ENCODE results near the gene CFAP92.

The CFAP92 gene

DNA sequence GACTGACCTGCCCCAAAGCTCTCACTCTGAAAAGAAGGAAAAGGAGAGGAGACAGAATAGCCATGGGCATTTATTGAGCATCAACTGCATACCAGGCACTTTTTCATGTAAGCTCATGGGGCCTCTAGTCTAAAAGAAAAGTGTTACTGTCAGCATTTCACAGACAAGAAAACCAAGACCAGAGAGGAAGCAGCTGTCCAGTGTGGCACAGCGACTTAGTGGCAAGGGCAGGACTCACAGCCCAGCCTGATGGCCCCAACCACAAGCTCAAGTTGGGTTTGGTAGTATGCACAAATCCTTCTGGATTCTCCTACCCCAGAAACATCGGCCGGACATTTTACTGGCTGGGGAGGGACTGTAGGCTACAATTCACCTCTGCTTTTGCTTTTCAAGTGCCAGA is 13.0 kb upstream of the CFAP92 start:
- no peaks in the 10 kb centered on the region for H3K36me3 ChIP-seq (ENCODE audit: control insufficient read depth in 2 of 2, insufficient read depth in 1 of 2, low read length in 2 of 2)
- no peak overlapping the region for H3K4me3 ChIP-seq (ENCODE audit: low read depth, low read length)
- ChIA-PET POLR2A (no interaction called here), CTCF (interaction anchor here (0.7 kb wide), 1 partner anchor 8 kb away, joined by 3 read pairs; no protein-coding TSS in a partner anchor)
- no peak overlapping the region for H3K27ac ChIP-seq (ENCODE audit: extremely low read depth, low read depth, low read length)
- no peaks in the 10 kb centered on the region for H3K9me3 ChIP-seq (ENCODE audit: control insufficient read depth, insufficient read depth, low read depth, low read length)
- H3K4me1 ChIP-seq (ENCODE audit: control insufficient read depth, insufficient read depth, low read length): no peaks in the 10 kb centered on the region
- no peak for TF ChIP-seq ZNF792 (tag by site-specific recombination; IDR thresholded peaks at IDR 0.05)

DNA sequence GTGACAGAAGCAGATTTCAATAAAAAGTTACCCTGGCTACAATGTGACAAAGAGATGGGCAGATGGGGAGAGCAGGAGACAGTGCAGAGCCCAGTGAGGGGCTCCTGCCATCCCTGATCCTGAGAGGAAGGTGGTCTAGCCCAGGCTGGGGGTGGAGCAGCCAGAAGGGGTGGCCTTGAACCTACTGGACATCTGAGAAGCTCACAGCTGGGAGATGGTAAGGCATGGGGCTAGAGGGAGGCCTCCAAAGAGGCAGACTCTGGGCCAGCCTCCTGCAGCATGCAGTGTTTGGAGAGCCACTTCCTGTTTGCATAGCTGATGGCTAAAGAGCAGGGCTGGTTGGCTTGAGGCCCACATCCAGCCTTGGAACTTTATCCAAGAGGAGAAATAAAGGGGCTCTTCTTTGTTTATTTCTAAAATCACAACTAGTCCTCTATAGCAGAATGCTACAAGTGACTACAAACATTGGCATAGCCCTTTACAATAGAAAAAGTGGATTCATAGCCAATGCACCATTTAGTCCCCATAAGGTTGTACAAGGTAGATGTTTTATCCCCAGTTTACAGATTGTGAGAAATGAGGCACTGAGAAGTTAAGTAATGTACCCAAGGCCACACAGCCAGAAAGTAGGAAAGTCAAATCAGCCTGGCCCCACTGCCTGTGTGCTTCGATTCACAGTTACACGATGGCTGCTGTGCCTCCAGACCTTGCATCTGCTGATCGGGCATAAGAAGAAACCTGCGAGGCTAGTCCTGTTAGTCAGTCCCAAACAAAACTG is 11.8 kb upstream of the CFAP92 start:
- Histone ChIP-seq H3K4me3 (ENCODE audit: low read depth, low read length) (no peak overlapping the region), H3K9me3 (ENCODE audit: control insufficient read depth, insufficient read depth, low read depth, low read length) (no peaks in the 10 kb centered on the region), H3K4me1 (ENCODE audit: control insufficient read depth, insufficient read depth, low read length) (no peaks in the 10 kb centered on the region), H3K27ac (ENCODE audit: extremely low read depth, low read depth, low read length) (no peak overlapping the region), H3K36me3 (ENCODE audit: control insufficient read depth in 2 of 2, insufficient read depth in 1 of 2, low read length in 2 of 2) (no peaks in the 10 kb centered on the region)
- ChIA-PET POLR2A (no interaction called here), CTCF (no interaction called here)
- TF ChIP-seq, protein P1, sequence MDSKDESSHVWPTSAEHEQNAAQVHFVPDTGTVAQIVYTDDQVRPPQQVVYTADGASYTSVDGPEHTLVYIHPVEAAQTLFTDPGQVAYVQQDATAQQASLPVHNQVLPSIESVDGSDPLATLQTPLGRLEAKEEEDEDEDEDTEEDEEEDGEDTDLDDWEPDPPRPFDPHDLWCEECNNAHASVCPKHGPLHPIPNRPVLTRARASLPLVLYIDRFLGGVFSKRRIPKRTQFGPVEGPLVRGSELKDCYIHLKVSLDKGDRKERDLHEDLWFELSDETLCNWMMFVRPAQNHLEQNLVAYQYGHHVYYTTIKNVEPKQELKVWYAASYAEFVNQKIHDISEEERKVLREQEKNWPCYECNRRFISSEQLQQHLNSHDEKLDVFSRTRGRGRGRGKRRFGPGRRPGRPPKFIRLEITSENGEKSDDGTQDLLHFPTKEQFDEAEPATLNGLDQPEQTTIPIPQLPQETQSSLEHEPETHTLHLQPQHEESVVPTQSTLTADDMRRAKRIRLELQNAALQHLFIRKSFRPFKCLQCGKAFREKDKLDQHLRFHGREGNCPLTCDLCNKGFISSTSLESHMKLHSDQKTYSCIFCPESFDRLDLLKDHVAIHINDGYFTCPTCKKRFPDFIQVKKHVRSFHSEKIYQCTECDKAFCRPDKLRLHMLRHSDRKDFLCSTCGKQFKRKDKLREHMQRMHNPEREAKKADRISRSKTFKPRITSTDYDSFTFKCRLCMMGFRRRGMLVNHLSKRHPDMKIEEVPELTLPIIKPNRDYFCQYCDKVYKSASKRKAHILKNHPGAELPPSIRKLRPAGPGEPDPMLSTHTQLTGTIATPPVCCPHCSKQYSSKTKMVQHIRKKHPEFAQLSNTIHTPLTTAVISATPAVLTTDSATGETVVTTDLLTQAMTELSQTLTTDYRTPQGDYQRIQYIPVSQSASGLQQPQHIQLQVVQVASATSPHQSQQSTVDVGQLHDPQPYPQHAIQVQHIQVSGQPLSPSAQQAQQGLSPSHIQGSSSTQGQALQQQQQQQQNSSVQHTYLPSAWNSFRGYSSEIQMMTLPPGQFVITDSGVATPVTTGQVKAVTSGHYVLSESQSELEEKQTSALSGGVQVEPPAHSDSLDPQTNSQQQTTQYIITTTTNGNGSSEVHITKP (tag by site-specific recombination; IDR thresholded peaks at IDR 0.05): peak; percentile 91
- no peak for TF ChIP-seq WT1 (tag by site-specific recombination; IDR thresholded peaks at IDR 0.05)
- TF ChIP-seq SP2 (tag by site-specific recombination; IDR thresholded peaks at IDR 0.05): 0 out of 2 replicates have a peak, but pooled peaks have one; percentile 10
- TF ChIP-seq ZNF37A (tag by site-specific recombination; IDR thresholded peaks at IDR 0.05): no peak

DNA sequence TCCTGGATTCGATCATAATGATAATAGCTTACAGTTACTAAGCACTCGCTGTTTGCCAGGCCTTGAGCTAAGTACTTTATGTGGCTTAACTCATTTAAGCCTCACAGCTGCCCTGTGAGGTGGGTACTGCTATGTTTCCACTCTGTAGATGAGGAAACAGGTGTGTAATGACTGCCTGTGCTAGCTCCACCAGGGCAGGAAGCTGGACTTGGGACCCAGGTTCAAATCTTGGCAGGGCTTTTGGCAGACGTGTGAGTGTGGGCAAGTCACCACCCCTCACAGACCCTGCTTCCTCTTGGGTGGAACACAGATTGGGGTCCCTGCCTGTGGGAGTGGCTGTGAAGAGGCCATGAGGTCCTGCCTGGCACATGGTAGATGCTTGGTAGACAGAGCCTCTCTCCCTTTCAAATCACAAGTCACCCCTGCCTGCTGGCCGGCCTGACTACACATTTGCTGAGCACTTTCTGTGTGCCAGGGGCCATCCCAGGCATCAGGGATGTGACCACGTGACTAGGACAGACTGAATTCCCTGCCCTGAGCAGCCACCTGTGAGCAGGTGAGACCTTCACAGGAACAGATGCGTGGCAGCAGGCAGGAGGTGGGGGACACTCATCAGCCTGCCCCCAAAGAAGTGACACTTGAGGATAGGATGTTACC is 10.9 kb upstream of the CFAP92 start:
- Histone ChIP-seq H3K36me3 (ENCODE audit: control insufficient read depth in 2 of 2, insufficient read depth in 1 of 2, low read length in 2 of 2) (no peaks in the 10 kb centered on the region), H3K27ac (ENCODE audit: extremely low read depth, low read depth, low read length) (no peak overlapping the region), H3K4me1 (ENCODE audit: control insufficient read depth, insufficient read depth, low read length) (no peaks in the 10 kb centered on the region), H3K9me3 (ENCODE audit: control insufficient read depth, insufficient read depth, low read depth, low read length) (no peaks in the 10 kb centered on the region), H3K4me3 (ENCODE audit: low read depth, low read length) (no peak overlapping the region)
- ChIA-PET CTCF (no interaction called here), POLR2A (no interaction called here)
- no peak for TF ChIP-seq PRDM1 (tag by site-specific recombination; IDR thresholded peaks at IDR 0.05)
- TF ChIP-seq, protein P2, sequence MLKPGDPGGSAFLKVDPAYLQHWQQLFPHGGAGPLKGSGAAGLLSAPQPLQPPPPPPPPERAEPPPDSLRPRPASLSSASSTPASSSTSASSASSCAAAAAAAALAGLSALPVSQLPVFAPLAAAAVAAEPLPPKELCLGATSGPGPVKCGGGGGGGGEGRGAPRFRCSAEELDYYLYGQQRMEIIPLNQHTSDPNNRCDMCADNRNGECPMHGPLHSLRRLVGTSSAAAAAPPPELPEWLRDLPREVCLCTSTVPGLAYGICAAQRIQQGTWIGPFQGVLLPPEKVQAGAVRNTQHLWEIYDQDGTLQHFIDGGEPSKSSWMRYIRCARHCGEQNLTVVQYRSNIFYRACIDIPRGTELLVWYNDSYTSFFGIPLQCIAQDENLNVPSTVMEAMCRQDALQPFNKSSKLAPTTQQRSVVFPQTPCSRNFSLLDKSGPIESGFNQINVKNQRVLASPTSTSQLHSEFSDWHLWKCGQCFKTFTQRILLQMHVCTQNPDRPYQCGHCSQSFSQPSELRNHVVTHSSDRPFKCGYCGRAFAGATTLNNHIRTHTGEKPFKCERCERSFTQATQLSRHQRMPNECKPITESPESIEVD (tag by site-specific recombination; IDR thresholded peaks at IDR 0.05): no peak
- TF ChIP-seq, protein P3, sequence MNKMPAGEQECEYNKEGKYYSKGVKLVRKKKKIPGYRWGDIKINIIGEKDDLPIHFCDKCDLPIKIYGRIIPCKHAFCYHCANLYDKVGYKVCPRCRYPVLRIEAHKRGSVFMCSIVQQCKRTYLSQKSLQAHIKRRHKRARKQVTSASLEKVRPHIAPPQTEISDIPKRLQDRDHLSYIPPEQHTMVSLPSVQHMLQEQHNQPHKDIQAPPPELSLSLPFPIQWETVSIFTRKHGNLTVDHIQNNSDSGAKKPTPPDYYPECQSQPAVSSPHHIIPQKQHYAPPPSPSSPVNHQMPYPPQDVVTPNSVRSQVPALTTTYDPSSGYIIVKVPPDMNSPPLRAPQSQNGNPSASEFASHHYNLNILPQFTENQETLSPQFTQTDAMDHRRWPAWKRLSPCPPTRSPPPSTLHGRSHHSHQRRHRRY (tag by site-specific recombination; IDR thresholded peaks at IDR 0.05): no peak

DNA sequence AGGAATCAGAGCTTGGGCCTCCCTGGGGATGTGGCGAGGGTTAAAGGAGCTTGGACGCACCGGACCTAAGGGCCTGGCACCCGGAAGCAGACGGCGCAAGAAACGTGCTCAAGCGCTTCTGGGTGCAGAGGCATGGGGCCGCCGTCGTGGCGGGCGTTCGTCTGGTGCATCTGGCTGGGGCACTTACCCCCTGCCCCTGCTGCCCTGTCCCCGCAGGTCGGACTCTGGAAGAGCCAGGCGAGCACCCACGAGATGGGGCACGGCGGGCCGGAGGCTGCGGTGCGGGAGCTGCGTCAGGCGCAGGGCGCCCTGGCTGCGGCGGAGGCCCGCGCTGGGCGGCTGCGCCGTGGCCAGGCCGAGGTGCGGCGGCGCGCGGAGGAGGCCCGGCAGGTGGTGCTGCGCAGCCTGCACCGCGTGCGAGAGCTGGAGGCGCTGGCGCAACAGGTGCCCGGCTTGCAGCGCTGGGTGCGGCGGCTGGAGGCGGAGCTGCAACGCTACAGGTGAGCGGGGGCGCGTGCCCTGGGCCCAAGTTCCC is 9.8 kb upstream of the CFAP92 start:
- POLR2A ChIA-PET: interaction anchor here (0.6 kb wide), 1 partner anchor 110 kb away, joined by 4 read pairs; no protein-coding TSS in a partner anchor
- no peak overlapping the region for H3K4me3 ChIP-seq (ENCODE audit: low read depth, low read length)
- no peak for TF ChIP-seq GLI2 (tag by site-specific recombination; IDR thresholded peaks at IDR 0.05; ENCODE audit: borderline replicate concordance, low read depth)
- TF ChIP-seq, protein P4, sequence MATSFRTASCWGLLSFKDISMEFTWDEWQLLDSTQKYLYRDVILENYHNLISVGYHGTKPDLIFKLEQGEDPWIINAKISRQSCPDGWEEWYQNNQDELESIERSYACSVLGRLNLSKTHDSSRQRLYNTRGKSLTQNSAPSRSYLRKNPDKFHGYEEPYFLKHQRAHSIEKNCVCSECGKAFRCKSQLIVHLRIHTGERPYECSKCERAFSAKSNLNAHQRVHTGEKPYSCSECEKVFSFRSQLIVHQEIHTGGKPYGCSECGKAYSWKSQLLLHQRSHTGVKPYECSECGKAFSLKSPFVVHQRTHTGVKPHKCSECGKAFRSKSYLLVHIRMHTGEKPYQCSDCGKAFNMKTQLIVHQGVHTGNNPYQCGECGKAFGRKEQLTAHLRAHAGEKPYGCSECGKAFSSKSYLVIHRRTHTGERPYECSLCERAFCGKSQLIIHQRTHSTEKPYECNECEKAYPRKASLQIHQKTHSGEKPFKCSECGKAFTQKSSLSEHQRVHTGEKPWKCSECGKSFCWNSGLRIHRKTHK (tag by site-specific recombination; IDR thresholded peaks at IDR 0.05): no peak
- no peak for TF ChIP-seq ZNF292 (tag by site-specific recombination; IDR thresholded peaks at IDR 0.05; ENCODE audit: borderline replicate concordance, low read depth)
- TF ChIP-seq ZNF600 (tag by site-specific recombination; IDR thresholded peaks at IDR 0.05): no peak
- TF ChIP-seq, protein P5, sequence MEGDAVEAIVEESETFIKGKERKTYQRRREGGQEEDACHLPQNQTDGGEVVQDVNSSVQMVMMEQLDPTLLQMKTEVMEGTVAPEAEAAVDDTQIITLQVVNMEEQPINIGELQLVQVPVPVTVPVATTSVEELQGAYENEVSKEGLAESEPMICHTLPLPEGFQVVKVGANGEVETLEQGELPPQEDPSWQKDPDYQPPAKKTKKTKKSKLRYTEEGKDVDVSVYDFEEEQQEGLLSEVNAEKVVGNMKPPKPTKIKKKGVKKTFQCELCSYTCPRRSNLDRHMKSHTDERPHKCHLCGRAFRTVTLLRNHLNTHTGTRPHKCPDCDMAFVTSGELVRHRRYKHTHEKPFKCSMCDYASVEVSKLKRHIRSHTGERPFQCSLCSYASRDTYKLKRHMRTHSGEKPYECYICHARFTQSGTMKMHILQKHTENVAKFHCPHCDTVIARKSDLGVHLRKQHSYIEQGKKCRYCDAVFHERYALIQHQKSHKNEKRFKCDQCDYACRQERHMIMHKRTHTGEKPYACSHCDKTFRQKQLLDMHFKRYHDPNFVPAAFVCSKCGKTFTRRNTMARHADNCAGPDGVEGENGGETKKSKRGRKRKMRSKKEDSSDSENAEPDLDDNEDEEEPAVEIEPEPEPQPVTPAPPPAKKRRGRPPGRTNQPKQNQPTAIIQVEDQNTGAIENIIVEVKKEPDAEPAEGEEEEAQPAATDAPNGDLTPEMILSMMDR (tag by site-specific recombination; IDR thresholded peaks at IDR 0.05): no peak
- TF ChIP-seq ZNF140 (tag by site-specific recombination; IDR thresholded peaks at IDR 0.05): no peak
- no peak for TF ChIP-seq ZNF624 (tag by site-specific recombination; IDR thresholded peaks at IDR 0.05)

More for the DNA sequence above, 9.8 kb upstream of the CFAP92 start:
- H3K4me1 ChIP-seq (ENCODE audit: control insufficient read depth, insufficient read depth, low read length): no peaks in the 10 kb centered on the region
- H3K27ac ChIP-seq (ENCODE audit: extremely low read depth, low read depth, low read length): no peak overlapping the region
- no peaks in the 10 kb centered on the region for H3K36me3 ChIP-seq (ENCODE audit: control insufficient read depth in 2 of 2, insufficient read depth in 1 of 2, low read length in 2 of 2)
- H3K9me3 ChIP-seq (ENCODE audit: control insufficient read depth, insufficient read depth, low read depth, low read length): no peaks in the 10 kb centered on the region
- CTCF ChIA-PET: interaction anchor here (0.6 kb wide), 1 partner anchor 34 kb away, joined by 5 read pairs; no protein-coding TSS in a partner anchor
